Body of pancreas (tissue), 4 donors: ENCODE results near the gene ARHGEF4. TPM values are rescaled to one million over a fixed set of nuclear protein-coding genes. Genes with fewer than 3 reads are reported as not detected.

Experiments
- ATAC-seq: fragments of 150-250 bp; one replicate; pipeline ENCODE4 v1.9.1; 2016
- DNase-seq, 4 donors: peaks; one replicate each; pipeline ENCODE4 v3.0.0-alpha.2; 2019
- H3K27ac ChIP-seq, 4 donors: fragments of 200-600 bp; sonication (generic); 1 replicate in 3 of 4; 2 replicates in 1 of 4; pipeline versions ENCODE4 v1.5.1 to v1.6.1; 2016 to 2019; ENCODE audit warnings: mild to moderate bottlenecking in 1 of 4, mixed read lengths in 1 of 4, moderate library complexity in 1 of 4
- H3K27me3 ChIP-seq, 2 donors: fragments of 200-600 bp; sonication (generic); one replicate each; pipeline ENCODE4 v1.6.0; 2016; ENCODE audit warnings: mild to moderate bottlenecking in 1 of 2
- H3K36me3 ChIP-seq, 2 donors: fragments of 200-600 bp; sonication (generic); replicated peaks in 1 of 2; 2 replicates each; pipeline ENCODE4 v1.5.1; 2016; ENCODE audit warnings: low read depth in 2 of 2; ENCODE audit not compliant: insufficient read depth in 1 of 2
- H3K4me1 ChIP-seq: fragments of 200-600 bp; sonication (generic); one replicate; pipeline ENCODE4 v1.6.0; 2016
- H3K4me3 ChIP-seq, 2 donors: fragments of 200-600 bp; sonication (generic); 1 replicate in 1 of 2; 2 replicates in 1 of 2; pipeline ENCODE4 v1.5.1; 2016 to 2019
- H3K9me3 ChIP-seq, 3 donors: fragments of 200-600 bp; sonication (generic); 1 replicate in 2 of 3; 2 replicates in 1 of 3; pipeline ENCODE4 v1.5.1; 2016
- POLR2A ChIP-seq, 3 donors: fragments of 450-650 bp; IDR thresholded peaks; one replicate each; pipeline ENCODE4 v1.6.1; 2016; ENCODE audit warnings: antibody characterized with exemption in 3 of 3, mild to moderate bottlenecking in 2 of 3
- WGBS, 2 donors: methylation state at CpG; one replicate each; pipeline ENCODE4 v1.1.5; 2017; 5-methylcytosine and 5-hydroxymethylcytosine counted together
- intact Hi-C: fragments of 100-400 bp; cut with DNase I; formaldehyde crosslinking; loops from one replicate; pipeline ENCODE4 v1.15.1; 2023
- small RNA-seq: library from RNA; depleted of rRNA; stranded (forward); fragments of <200 nt; gene quantifications from one replicate; pipeline ENCODE3, GENCODE V24; 2016
- total RNA-seq, 2 donors: library from RNA; depleted of rRNA; stranded (reverse); fragments of >200 nt; gene quantifications; one replicate each; pipeline ENCODE4 v1.1.0, GENCODE V29; 2016

The ARHGEF4 gene
- total RNA-seq, 2 donors from 2014 or later, result 28.8 to 39.9 TPM

DNA sequence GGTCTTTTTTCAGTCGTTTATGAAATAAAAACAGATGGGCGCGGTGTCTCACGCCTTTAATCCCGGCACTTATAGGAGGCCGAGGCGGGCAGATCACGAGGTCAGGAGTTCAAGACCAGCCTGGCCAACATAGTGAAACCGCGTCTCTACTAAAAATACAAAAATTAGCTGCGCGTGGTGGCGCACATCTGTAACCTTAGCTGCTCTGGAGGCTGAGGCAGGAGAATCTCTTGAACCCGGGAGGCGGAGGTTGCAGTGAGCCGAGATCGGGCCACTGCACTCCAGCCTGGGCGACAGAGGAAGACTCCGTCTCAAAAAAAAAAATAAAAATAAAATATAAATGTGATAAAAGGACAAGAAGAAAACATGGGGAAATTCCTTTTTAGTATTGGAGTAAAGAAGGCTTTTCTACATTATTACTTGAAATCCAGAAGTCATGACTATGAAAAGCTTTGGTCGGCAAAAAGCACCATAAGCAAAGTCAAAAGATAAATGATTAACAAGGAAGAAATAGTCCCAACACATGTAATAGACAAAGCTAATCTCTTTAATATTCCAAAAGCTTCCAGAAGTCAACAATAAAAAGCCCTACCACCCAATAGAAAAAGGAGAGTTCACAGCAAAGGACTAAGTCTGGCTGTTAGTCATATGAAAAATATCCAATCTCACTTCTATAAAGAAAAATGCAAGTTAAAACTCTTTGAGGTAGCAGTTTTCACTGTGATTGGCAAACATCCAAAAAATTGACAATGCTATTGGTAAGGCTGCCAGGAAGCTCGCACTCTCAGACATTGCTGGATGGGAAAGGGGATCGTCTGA is 258.0 kb downstream of the ARHGEF4 start:
- Histone ChIP-seq H3K27ac (peak overlapping the region in 2 of 4 donors; percentile 98 to 99), H3K27me3 (no peaks in the 10 kb centered on the region), H3K36me3 (no peaks in the 10 kb centered on the region), H3K4me1 (peaks cover 26% of the 10 kb centered on the region), H3K9me3 (no peaks in the 10 kb centered on the region), H3K4me3 (no peak overlapping the region)
- ATAC-seq, result no peak
- WGBS, 2 donors, result 61 to 69% methylated on average over 22 of the region's 22 CpGs
- DNase-seq, result no peak
- TF ChIP-seq POLR2A (IDR thresholded peaks at IDR 0.05), result no peak
- intact Hi-C loops, result no loop called here

Small RNAs within 50 kb of the gene (small RNA-seq; reads per million reads assigned to genes)
- gene RF00423, result not detected

Other genes with a start within 250 kb of the ARHGEF4 start
- 10 to 100 TPM; 16.1 to 24.7 TPM for gene CFC1, start 237.3 kb upstream of the ARHGEF4 start, total RNA-seq
- under 1 TPM in 1 of 2 donors, not detected in 1; 0.52 TPM for gene POTEJ, start 225.5 kb upstream of the ARHGEF4 start, total RNA-seq
- gene GPR148, start 107.8 kb upstream of the ARHGEF4 start, total RNA-seq, result not detected
- under 1 TPM; 0.33 to 0.78 TPM for gene AMER3, start 81.4 kb upstream of the ARHGEF4 start, total RNA-seq